Right atrium auricular region (tissue), 2 donors: Measurements from ENCODE around the gene SPATA17. TPM values are rescaled to one million over a fixed set of nuclear protein-coding genes. Genes with fewer than 3 reads are reported as not detected.

ENCODE experiments used
- DNase-seq: peaks from one replicate; pipeline ENCODE4 v3.0.0-alpha.2; 2019; ENCODE audit warnings: low spot score
- H3K27ac ChIP-seq, 2 donors: fragments of 200-600 bp; sonication (generic); 1 replicate in 1 of 2; 2 replicates in 1 of 2; pipeline ENCODE4 v1.5.1; 2016 to 2019
- H3K27me3 ChIP-seq, 2 donors: fragments of 200-600 bp; sonication (generic); one replicate each; pipeline versions ENCODE4 v1.5.1 to v1.6.0; 2017 to 2019
- H3K36me3 ChIP-seq: fragments of 200-600 bp; sonication (generic); one replicate; pipeline ENCODE4 v1.5.1; 2016
- H3K4me1 ChIP-seq, 2 donors: fragments of 200-600 bp; sonication (generic); one replicate each; pipeline versions ENCODE4 v1.5.1 to v1.6.0; 2017 to 2019
- H3K4me3 ChIP-seq, 2 donors: fragments of 200-600 bp; sonication (generic); 1 replicate in 1 of 2; 2 replicates in 1 of 2; pipeline ENCODE4 v1.5.1; 2017 to 2019; ENCODE audit warnings: mild to moderate bottlenecking in 1 of 2, moderate library complexity in 1 of 2
- H3K9me3 ChIP-seq, 2 donors: fragments of 200-600 bp; sonication (generic); one replicate each; pipeline ENCODE4 v1.5.1; 2019
- total RNA-seq, 2 donors: library from RNA; depleted of rRNA; stranded (reverse); fragments of >200 nt; gene quantifications; one replicate each; pipeline ENCODE4 v1.1.0, GENCODE V29; 2016
- TF ChIP-seq, protein P1 (sequence below), 2 donors: fragments of 200-600 bp; sonication (generic); IDR thresholded peaks; one replicate each; pipeline ENCODE4 v1.5.1; 2019; ENCODE audit warnings: antibody characterized with exemption in 2 of 2

Gene SPATA17
- total RNA-seq, 2 donors from 2014 or later, result 0.41 to 3.0 TPM

DNA sequence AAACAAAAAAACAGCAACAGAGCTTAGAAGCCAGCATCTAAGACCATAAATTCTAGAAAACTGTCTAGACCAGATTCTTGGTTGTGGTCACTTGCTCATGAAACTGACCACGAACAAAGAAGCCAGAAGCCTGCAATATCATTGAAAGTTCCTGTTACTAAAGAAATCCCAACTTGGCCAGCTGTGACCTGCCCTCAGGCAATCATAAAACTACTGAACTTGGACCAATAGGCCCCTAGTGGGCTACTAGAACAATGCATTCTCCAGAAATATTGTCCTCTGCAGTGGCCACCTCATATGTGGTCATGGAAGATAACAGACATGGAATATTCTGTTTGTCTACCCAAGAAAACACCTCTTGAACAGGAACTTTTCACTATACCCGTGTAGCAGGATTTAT is 87.7 kb downstream of the SPATA17 start:
- TF ChIP-seq, protein P1, sequence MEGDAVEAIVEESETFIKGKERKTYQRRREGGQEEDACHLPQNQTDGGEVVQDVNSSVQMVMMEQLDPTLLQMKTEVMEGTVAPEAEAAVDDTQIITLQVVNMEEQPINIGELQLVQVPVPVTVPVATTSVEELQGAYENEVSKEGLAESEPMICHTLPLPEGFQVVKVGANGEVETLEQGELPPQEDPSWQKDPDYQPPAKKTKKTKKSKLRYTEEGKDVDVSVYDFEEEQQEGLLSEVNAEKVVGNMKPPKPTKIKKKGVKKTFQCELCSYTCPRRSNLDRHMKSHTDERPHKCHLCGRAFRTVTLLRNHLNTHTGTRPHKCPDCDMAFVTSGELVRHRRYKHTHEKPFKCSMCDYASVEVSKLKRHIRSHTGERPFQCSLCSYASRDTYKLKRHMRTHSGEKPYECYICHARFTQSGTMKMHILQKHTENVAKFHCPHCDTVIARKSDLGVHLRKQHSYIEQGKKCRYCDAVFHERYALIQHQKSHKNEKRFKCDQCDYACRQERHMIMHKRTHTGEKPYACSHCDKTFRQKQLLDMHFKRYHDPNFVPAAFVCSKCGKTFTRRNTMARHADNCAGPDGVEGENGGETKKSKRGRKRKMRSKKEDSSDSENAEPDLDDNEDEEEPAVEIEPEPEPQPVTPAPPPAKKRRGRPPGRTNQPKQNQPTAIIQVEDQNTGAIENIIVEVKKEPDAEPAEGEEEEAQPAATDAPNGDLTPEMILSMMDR (IDR thresholded peaks at IDR 0.05), result no peak
- DNase-seq, result no peak

DNA sequence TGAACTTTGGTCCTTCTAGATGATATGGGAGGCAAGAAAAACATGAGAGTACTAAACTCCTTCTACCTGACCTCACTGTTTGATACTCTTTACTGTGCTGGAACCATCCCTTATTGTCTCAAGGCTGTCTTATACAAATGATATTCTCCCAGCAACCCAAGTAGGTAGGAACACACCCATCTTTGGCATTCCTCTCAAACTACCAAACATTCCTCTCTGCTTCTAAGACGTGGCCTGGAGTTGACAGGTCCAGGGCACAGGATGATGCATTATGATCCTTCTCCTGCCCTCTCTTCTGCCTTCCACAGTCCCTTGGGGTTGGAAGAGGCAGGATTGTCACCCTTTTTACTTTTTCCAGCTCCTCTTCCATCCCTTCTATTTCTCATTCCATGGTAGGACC is 90.5 kb downstream of the SPATA17 start:
- no peaks in the 10 kb centered on the region for H3K4me1 ChIP-seq
- no peak for DNase-seq
- H3K4me3 ChIP-seq, result no peak overlapping the region
- H3K27ac ChIP-seq, result no peak overlapping the region
- H3K27me3 ChIP-seq, result no peaks in the 10 kb centered on the region
- TF ChIP-seq, protein P1 (IDR thresholded peaks at IDR 0.05), result no peak
- no peaks in the 10 kb centered on the region for H3K9me3 ChIP-seq
- no peaks in the 10 kb centered on the region for H3K36me3 ChIP-seq

More for the DNA sequence above, 87.7 kb downstream of the SPATA17 start:
- Histone ChIP-seq H3K27ac (no peak overlapping the region), H3K9me3 (no peaks in the 10 kb centered on the region), H3K27me3 (no peaks in the 10 kb centered on the region), H3K4me1 (no peaks in the 10 kb centered on the region), H3K4me3 (no peak overlapping the region), H3K36me3 (no peaks in the 10 kb centered on the region)

DNA sequence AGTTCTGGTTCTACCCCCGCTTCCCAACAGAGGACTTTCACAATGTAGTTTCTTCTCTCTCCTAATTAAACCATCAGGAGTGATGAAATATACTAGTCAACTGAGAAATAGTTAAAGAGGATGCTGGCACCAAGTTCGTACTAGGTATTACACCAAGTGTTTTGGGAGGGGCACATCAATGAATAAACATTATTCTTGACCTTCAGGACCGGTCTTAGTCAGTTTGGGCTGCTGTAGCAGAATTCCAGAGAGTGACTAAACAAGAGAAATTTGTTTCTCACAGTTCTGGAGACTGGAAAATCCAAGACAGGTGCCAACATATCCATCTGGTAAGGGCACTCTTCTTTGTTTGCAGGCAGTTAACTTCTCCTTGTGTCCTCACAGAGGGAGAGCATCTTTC is 103.8 kb downstream of the SPATA17 start:
- H3K27me3 ChIP-seq, result no peaks in the 10 kb centered on the region
- H3K27ac ChIP-seq, result no peak overlapping the region
- DNase-seq, result no peak
- no peaks in the 10 kb centered on the region for H3K9me3 ChIP-seq
- no peak overlapping the region for H3K4me3 ChIP-seq
- H3K36me3 ChIP-seq, result no peaks in the 10 kb centered on the region
- no peaks in the 10 kb centered on the region for H3K4me1 ChIP-seq
- TF ChIP-seq, protein P1 (IDR thresholded peaks at IDR 0.05), result no peak

DNA sequence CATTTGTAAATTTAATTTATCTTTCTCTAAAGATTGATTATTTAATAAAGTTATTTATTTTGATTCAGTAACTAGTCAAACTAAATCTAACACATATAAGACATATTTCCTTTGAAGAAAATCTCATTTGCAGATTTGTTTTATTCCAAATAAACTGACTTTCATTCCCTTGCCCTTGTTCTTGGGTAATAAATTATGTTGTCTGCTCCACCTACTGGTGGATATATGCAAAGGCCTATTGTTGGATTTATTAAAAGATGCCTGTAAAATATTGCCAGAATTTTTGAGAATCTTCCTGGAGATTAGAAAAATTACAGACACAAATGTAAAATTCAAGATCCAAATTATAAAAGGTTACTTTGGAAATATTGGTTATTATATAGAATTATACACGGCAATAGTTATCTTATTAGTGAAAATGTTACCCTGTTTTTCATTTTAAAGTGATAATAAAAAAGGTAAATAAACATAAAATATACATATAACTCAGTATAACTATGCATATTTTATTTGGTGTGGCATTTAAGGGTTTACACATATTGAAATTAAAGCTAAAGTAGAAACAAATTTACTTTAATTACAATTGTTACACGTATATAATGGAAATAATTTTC is 116.1 kb downstream of the SPATA17 start:
- TF ChIP-seq, protein P1 (IDR thresholded peaks at IDR 0.05), result peak; percentile 67 to 77
- no peaks in the 10 kb centered on the region for H3K4me1 ChIP-seq
- no peaks in the 10 kb centered on the region for H3K36me3 ChIP-seq

DNA sequence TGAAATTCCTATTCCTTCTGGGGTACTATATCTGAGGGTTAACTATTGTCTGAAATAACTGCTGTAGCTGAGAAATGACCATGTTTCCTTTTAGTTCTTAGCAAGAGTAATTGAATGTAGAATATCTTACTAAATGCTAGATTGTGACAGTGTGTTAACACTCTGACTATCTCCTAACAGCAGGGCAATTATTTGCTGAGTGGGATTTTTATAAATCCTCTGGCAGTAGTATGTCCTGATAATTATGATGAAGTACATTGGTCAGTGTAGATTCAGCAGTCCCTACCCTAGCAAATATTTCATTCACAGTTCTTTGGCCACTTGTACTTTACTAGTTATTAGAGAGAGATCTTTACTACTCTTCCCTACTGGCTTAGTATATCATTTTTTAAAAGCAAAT is 138.6 kb downstream of the SPATA17 start:
- Histone ChIP-seq H3K27me3 (no peaks in the 10 kb centered on the region), H3K4me3 (no peak overlapping the region), H3K9me3 (no peaks in the 10 kb centered on the region), H3K27ac (no peak overlapping the region), H3K4me1 (no peaks in the 10 kb centered on the region), H3K36me3 (no peaks in the 10 kb centered on the region)
- no peak for DNase-seq
- TF ChIP-seq, protein P1 (IDR thresholded peaks at IDR 0.05), result no peak

More for the DNA sequence above, 116.1 kb downstream of the SPATA17 start:
- Histone ChIP-seq H3K27me3 (no peaks in the 10 kb centered on the region), H3K4me3 (no peak overlapping the region), H3K9me3 (no peaks in the 10 kb centered on the region), H3K27ac (no peak overlapping the region)
- DNase-seq, result no peak

DNA sequence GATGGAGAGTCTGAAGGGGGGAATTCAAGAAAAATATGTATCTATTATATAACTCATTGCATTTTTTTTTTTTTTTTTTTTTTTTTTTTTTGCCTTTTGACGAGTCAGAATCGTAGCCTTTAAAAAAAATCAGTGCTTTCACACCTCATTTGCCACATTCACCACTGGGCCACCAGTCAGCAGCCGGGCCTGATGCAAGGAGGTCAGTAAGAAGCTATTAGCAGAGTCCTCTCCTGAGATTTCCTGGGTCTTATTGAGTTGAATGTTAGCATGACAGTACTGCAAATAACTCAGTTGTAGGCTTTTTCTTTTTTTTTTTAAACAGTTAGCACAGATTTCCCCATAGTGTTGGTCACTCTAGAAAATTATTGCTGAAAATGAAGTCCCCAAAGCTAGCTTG is 139.8 kb downstream of the SPATA17 start:
- TF ChIP-seq, protein P1 (IDR thresholded peaks at IDR 0.05), result no peak
- H3K27ac ChIP-seq, result no peak overlapping the region
- H3K4me3 ChIP-seq, result no peak overlapping the region
- H3K4me1 ChIP-seq, result no peaks in the 10 kb centered on the region
- no peak for DNase-seq
- H3K27me3 ChIP-seq, result no peaks in the 10 kb centered on the region
- H3K9me3 ChIP-seq, result no peaks in the 10 kb centered on the region
- no peaks in the 10 kb centered on the region for H3K36me3 ChIP-seq
